K562 (cell line): ENCODE data around the gene DDX5. TPM values are rescaled to one million over a fixed set of nuclear protein-coding genes. Genes with fewer than 3 reads are reported as not detected.

Source experiments
- BRCA1 ChIP-seq, 2 experiments: fragments of 450-650 bp in 1 of 2; sonication (generic) in 1 of 2; formaldehyde crosslinking in 1 of 2; IDR thresholded peaks; 2 replicates each; pipeline versions ENCODE4 v1.5.0 to v1.6.1; 2017 to 2020; ENCODE audit warnings: mild to moderate bottlenecking in 1 of 2, missing genetic modification reagents in 1 of 2
- EP300 ChIP-seq: IDR thresholded peaks from 2 replicates; pipeline ENCODE4 v1.6.1; 2012; ENCODE audit warnings: low read length, improper control_type of control experiment
- ETV5 ChIP-seq: sonication (generic); formaldehyde crosslinking; IDR thresholded peaks from 2 replicates; pipeline ENCODE4 v1.4.0; 2020; ENCODE audit warnings: low read depth, mild to moderate bottlenecking, missing genetic modification reagents
- GABPB2 ChIP-seq: fragments of 250-450 bp; sonication (Bioruptor Pico); conservative IDR thresholded peaks from 2 replicates; pipeline ENCODE4 v1.5.1; 2021; ENCODE audit warnings: mild to moderate bottlenecking
- GATA2 ChIP-seq: sonication (generic); formaldehyde crosslinking; IDR thresholded peaks from 2 replicates; pipeline ENCODE4 v1.4.0; 2020; ENCODE audit warnings: mild to moderate bottlenecking, missing genetic modification reagents
- HMG20B ChIP-seq: fragments of 250-450 bp; sonication (Bioruptor Pico); IDR thresholded peaks from 2 replicates; pipeline ENCODE4 v1.5.0; 2021; ENCODE audit warnings: mild to moderate bottlenecking
- KDM5B ChIP-seq: fragments of 200-600 bp; sonication (generic); IDR thresholded peaks from 2 replicates; pipeline ENCODE4 v1.6.1; 2012; ENCODE audit warnings: low read depth, mild to moderate bottlenecking, moderate library complexity, low read length, control low read depth, inconsistent platforms; ENCODE audit not compliant: insufficient replicate concordance
- KLF1 ChIP-seq: fragments of 450-650 bp; IDR thresholded peaks from 2 replicates; pipeline ENCODE4 v1.6.1; 2016; ENCODE audit warnings: missing genetic modification characterization, missing compliant biosample characterization
- NEUROD1 ChIP-seq: fragments of 150-350 bp; IDR thresholded peaks from 2 replicates; pipeline ENCODE4 v1.6.1; 2014; ENCODE audit warnings: borderline replicate concordance, low read length, low read depth; ENCODE audit not compliant: partially characterized antibody
- PHTF2 ChIP-seq: fragments of 250-450 bp; sonication (Bioruptor Pico); IDR thresholded peaks from 2 replicates; pipeline ENCODE4 v1.5.0; 2021; ENCODE audit warnings: mild to moderate bottlenecking
- PML ChIP-seq: IDR thresholded peaks from 2 replicates; pipeline ENCODE4 v1.6.1; 2012; ENCODE audit warnings: low read length, inconsistent platforms
- RAD51 ChIP-seq: fragments of 450-650 bp; IDR thresholded peaks from 2 replicates; pipeline ENCODE4 v1.7.1; 2016; ENCODE audit warnings: low read depth, mild to moderate bottlenecking, borderline replicate concordance
- SPI1 ChIP-seq: IDR thresholded peaks from 2 replicates; pipeline ENCODE4 v1.6.1; 2011; ENCODE audit warnings: low read depth, low read length, control low read depth, borderline replicate concordance
- TAF9B ChIP-seq: fragments of 450-650 bp; IDR thresholded peaks from 2 replicates; pipeline ENCODE4 v1.6.1; 2018; ENCODE audit warnings: mild to moderate bottlenecking; ENCODE audit not compliant: partially characterized antibody
- ZNF12 ChIP-seq: sonication (generic); formaldehyde crosslinking; IDR thresholded peaks from 2 replicates; pipeline ENCODE4 v1.4.0; 2020; ENCODE audit warnings: mild to moderate bottlenecking, missing genetic modification reagents
- ZNF146 ChIP-seq: IDR thresholded peaks from one replicate; pipeline ENCODE4 v1.6.1; 2018; ENCODE audit warnings: missing compliant biosample characterization; ENCODE audit not compliant: unreplicated experiment
- ZNF436 ChIP-seq: fragments of 250-450, 450-650 bp; sonication (Bioruptor Pico); formaldehyde crosslinking; IDR thresholded peaks from 2 replicates; pipeline ENCODE4 v1.7.0; 2020; ENCODE audit warnings: mild to moderate bottlenecking
- ZNF707 ChIP-seq: fragments of 250-450 bp; sonication (Bioruptor Pico); conservative IDR thresholded peaks from 2 replicates; pipeline ENCODE4 v1.8.0; 2022; ENCODE audit warnings: inconsistent platforms, mild to moderate bottlenecking, moderate library complexity
- ZNF79 ChIP-seq: fragments of 250-450 bp; sonication (Bioruptor Pico); IDR thresholded peaks from 2 replicates; pipeline ENCODE4 v1.4.0; 2020; ENCODE audit warnings: low read depth, mild to moderate bottlenecking, moderate library complexity
- ZNF830 ChIP-seq: fragments of 250-450 bp; sonication (Bioruptor Pico); IDR thresholded peaks from 2 replicates; pipeline ENCODE4 v1.5.0; 2021; ENCODE audit warnings: mild to moderate bottlenecking
- polyA plus RNA-seq, 8 experiments: library from polyadenylated mRNA; depleted of rRNA in 4 of 8; stranded (reverse) in 5 of 8; unstranded in 3 of 8; fragments of >200 nt; fragmentation: Nextera tagmentation in 2 of 8; fragmentation: Illumina TruSeq in 1 of 8; extraction: Ambion mirVana in 2 of 8; extraction: Trizol in 1 of 8; gene quantifications; 2 replicates each; pipeline versions ENCODE4 v1.2.1 to v1.2.3, GENCODE V29; 2011 to 2014; ENCODE audit warnings: inconsistent platforms in 1 of 8, missing spikeins in 1 of 8
- total RNA-seq, 7 experiments: library from RNA; depleted of rRNA in 6 of 7; stranded (reverse); fragments of >200 nt in 6 of 7; fragmentation: Illumina TruSeq in 2 of 7; extraction: Trizol in 2 of 7; gene quantifications; 2 replicates each; pipeline versions ENCODE4 v1.2.1 to v1.2.3, GENCODE V29; 2011 to 2021; ENCODE audit warnings: low replicate concordance in 1 of 7
- TF ChIP-seq, protein P1 (sequence below): IDR thresholded peaks from 2 replicates; pipeline ENCODE4 v1.6.1; 2012; ENCODE audit warnings: low read depth, low read length, improper control_type of control experiment, borderline replicate concordance
- TF ChIP-seq, protein P2 (sequence below): fragments of 250-450 bp; sonication (Bioruptor Pico); IDR thresholded peaks from 2 replicates; pipeline ENCODE4 v1.9.0; 2021; ENCODE audit warnings: mild to moderate bottlenecking
- TF ChIP-seq, protein P3 (sequence below), 2 experiments: fragments of 250-450 bp in 1 of 2; fragments of 450-650 bp in 1 of 2; sonication (Bioruptor Pico) in 1 of 2; IDR thresholded peaks; 2 replicates each; pipeline versions ENCODE4 v1.6.1 to v1.8.0; 2016 to 2021; ENCODE audit warnings: mild to moderate bottlenecking in 2 of 2, moderate library complexity in 2 of 2, missing compliant biosample characterization in 1 of 2, missing genetic modification characterization in 1 of 2
- TF ChIP-seq, protein P4 (sequence below): fragments of 250-450 bp; sonication (Bioruptor Pico); IDR thresholded peaks from 2 replicates; pipeline ENCODE4 v1.5.0; 2020; ENCODE audit warnings: mild to moderate bottlenecking

Gene DDX5
- total and polyA plus RNA-seq, 9 of the 15 experiments (the other 6 are each of a cell fraction or from before 2014, with no cell fraction given), result 306 to 1,639 (median 604) TPM

DNA sequence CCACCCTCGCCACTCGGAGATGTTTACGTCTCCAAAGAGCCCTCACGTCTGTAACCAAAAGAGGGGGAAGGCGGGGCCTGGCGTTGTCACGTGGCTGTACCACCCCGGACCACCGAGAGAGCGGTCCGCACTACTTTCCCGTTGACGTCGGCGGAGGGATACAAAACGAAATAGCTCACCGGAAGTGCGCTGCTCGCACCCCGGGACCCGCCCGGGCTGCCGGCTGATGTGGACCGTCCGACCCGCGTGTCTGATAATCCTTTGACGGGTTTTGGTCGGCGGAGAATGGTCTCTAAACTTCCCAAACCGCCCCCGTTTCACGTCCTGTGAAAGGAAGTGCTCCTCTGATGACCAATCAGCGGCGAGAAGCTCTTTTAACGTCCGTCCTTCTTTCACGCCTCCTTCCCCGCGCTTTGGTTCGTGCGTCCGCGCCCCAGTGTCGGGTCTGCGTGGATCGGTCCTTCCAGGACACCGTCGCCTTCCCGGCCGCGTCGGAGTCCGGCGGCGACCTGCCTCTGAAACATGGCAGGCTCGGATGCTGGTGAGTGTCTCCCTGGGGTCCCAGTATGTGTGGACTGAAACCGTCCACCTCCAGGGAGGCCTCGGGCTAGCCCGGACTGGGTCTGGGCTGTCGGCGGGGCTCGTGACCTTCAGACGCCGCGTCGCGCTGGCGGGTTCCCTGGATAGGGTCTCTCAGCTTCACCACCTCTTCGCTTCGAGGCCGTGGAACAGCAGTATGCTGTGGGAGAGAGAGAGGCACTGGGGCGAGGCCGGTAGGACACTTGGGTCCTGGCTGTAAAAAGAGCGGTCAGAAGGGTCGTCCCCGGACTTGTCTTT, 705 bp upstream of the DDX5 start, which contains the start of gene CEP95 (continued):
- TF ChIP-seq KDM5B (peak; percentile 65), ZNF707 (CRISPR knock-in tag) (no peak), ZNF12 (CRISPR knock-in tag) (peak; percentile 69; the same call in 1 of the 2 replicates), TAF9B (peak; percentile 50), HMG20B (no peak), NEUROD1 (peak; percentile 60), KLF1 (tag) (peak; percentile 91), ETV5 (peak; percentile 97), PML (peak; percentile 48; the same call in 1 of the 2 replicates), RAD51 (peak; percentile 92), GATA2 (CRISPR knock-in tag) (no peak), EP300 (peak; percentile 15; the same call in 1 of the 2 replicates), GABPB2 (CRISPR knock-in tag) (no peak), ZNF830 (no peak), SPI1 (peak; percentile 83), PHTF2 (no peak), ZNF436 (CRISPR knock-in tag) (no peak), BRCA1 (IDR thresholded peaks at IDR 0.05) (no peak), BRCA1 (CRISPR knock-in tag; IDR thresholded peaks at IDR 0.05) (no peak), ZNF146 (no peak), ZNF79 (CRISPR knock-in tag) (no peak)
- TF ChIP-seq, protein P1, sequence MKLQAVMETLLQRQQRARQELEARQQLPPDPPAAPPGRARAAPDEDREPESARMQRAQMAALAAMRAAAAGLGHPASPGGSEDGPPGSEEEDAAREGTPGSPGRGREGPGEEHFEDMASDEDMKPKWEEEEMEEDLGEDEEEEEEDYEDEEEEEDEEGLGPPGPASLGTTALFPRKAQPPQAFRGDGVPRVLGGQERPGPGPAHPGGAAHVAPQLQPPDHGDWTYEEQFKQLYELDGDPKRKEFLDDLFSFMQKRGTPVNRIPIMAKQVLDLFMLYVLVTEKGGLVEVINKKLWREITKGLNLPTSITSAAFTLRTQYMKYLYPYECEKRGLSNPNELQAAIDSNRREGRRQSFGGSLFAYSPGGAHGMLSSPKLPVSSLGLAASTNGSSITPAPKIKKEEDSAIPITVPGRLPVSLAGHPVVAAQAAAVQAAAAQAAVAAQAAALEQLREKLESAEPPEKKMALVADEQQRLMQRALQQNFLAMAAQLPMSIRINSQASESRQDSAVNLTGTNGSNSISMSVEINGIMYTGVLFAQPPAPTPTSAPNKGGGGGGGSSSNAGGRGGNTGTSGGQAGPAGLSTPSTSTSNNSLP, result no peak
- TF ChIP-seq, protein P2, sequence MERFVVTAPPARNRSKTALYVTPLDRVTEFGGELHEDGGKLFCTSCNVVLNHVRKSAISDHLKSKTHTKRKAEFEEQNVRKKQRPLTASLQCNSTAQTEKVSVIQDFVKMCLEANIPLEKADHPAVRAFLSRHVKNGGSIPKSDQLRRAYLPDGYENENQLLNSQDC, result no peak
- TF ChIP-seq, protein P3, sequence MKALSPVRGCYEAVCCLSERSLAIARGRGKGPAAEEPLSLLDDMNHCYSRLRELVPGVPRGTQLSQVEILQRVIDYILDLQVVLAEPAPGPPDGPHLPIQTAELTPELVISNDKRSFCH (CRISPR knock-in tag; IDR thresholded peaks at IDR 0.05), result no peak
- TF ChIP-seq, protein P3 (tag; IDR thresholded peaks at IDR 0.05), result peak; percentile 50; the same call in 1 of the 2 replicates
- TF ChIP-seq, protein P4, sequence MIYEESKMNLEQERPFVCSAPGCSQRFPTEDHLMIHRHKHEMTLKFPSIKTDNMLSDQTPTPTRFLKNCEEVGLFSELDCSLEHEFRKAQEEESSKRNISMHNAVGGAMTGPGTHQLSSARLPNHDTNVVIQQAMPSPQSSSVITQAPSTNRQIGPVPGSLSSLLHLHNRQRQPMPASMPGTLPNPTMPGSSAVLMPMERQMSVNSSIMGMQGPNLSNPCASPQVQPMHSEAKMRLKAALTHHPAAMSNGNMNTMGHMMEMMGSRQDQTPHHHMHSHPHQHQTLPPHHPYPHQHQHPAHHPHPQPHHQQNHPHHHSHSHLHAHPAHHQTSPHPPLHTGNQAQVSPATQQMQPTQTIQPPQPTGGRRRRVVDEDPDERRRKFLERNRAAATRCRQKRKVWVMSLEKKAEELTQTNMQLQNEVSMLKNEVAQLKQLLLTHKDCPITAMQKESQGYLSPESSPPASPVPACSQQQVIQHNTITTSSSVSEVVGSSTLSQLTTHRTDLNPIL (CRISPR knock-in tag), result no peak
